HPDE6-E6E7 (cell line): ENCODE data around the gene KRT75.

ENCODE experiments used
- DNase-seq: peaks from one replicate; pipeline ENCODE4 v3.0.0; 2011; ENCODE audit warnings: missing footprints; ENCODE audit errors: extremely low spot score

Gene KRT75

DNA sequence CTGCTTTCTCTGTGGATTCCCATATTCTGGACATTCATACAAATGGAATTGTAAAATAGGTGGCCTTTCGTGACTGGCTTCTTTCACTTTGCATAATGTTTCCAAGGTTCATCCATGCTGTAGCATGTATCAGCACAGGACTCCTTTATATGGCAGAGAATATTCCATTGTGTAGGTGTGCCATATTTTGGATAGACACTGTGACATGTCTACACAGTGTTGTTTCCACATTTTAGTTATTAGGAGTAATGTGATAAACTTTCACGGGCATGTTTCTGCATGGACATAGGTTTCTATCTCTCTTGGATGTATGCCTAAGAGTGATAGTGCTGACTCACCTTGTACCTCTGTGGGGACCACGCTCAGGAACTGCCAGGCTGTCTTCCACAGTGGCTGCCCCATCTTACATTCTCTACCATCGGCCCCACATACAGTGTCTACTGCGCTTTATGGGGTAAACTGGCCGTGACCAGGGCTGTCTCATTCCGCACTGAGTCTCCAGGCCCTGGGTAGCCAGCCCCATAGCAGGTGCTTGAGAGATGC lies 41.6 kb downstream of the KRT75 start:
- no peak for DNase-seq

DNA sequence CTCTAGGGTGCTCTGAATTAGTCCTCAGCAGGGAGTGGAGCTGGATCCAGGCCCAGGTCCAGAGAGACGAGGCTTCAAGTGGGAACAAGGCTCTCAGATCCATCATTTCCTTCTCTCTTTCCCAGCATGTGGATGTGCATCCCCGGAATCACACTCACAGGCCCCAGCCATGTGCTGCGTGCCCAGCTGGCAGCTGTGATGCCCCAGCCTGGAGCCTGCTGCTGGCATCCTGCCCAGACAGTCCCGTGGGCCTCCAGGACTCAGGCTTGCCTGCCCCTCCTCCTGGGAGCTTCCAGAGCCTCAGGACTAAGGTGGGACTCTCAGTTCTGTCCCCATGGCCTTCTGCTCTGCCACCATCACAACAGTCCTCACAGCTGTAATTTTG lies 42.6 kb downstream of the KRT75 start:
- no peak for DNase-seq

DNA sequence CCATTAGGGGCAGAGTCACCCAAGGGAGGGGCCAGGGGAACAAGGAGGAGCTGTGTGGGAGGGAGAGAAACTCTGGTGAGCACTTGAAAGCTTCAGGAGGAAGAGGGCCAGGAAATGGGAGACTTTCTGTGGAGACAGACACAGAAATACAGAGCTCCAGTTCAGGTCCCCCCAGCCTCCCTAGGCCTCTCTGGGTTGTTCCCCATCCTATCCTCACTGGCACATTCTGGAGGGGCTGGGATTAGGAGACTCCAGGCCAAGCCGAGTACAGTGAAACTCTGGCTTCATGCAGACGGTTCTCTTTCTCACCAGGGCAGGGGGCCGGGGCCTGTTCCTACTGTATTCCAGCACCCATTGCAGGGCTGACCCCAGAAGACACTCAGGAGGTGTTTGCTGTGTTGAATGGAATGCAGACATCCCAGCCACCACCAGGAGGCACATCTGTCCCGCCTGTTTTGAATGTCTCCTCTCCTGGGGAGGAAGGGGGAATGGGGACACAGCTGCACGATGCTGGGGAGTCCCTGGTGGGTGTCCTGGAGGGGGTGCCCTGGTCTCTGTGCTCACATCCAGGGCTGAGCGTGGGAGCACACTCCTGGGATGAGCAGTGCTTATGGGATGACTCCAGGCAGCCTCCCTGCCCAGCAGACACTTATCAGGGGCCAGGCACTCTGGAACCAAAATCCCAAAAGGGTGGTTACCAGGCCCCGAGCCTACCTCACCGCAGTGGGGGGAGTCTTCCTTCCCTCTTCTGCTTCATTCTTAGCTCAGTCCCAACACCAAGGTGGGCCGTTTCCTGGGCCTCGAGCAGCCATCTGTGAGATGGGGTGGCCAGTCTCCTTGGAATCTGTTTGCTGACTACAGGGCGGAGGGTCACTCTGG lies 43.2 kb downstream of the KRT75 start:
- DNase-seq = peak; percentile 34

DNA sequence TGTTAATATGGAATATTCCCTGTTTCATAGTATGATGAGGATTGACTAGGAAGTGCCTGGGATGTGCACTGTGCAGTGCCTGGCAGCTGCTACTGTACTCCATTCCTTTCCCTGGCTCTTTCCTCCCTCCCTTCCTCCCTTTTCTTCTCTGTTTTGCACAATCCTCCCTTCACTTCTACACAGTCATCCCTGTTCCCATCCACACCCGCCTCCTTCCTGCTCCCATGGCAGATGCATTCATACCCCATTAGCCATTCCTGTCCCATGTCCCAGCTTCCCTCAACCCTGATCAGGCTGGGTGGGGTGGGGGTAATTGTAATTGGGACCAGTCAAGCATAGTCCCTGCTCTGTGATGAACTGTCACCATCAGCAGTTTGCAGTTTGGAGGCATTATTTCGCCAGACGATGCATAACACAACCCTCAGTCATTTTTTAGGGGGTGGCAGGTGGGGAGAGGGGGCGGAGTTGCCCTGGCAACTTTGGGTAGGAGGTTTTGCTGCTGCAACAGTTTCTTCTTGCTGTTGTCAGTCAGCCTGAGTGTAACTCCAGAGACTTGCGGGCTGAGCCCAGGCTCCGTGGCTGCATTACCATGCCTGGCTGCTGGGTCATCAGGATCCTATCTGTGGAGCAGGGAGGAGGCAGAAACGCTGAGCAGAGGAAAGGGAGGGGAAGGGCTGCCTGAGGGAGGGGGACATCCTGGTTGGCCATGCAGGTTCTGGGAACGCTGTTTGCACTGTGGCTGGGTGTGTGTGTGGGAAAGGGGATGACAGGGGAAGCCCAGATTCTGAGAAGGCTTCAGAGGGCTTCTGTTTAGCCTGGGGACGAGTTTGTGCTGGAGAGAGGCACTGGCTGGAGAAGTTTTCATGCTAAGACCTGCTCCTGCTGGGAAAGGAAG lies 44.6 kb downstream of the KRT75 start:
- no peak for DNase-seq

DNA sequence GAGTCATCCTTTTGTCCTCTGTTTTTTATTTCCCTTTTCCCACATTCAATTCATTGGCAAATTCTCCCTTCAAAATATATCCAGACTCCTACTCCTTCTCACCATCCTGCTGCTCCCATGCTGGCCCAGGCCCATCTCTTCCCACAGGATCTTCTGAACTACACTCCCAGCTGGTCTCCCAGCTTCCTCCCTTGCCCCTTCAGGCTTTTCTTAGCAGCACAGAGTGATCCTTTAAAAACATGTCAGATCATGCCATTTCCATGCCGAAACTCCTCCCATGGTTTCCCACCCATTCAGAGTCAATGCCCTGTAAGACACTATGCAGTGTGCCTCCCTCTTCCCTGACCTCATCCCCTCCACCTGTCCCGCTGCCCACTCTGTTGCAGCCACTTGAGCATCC lies 46.3 kb downstream of the KRT75 start:
- no peak for DNase-seq

DNA sequence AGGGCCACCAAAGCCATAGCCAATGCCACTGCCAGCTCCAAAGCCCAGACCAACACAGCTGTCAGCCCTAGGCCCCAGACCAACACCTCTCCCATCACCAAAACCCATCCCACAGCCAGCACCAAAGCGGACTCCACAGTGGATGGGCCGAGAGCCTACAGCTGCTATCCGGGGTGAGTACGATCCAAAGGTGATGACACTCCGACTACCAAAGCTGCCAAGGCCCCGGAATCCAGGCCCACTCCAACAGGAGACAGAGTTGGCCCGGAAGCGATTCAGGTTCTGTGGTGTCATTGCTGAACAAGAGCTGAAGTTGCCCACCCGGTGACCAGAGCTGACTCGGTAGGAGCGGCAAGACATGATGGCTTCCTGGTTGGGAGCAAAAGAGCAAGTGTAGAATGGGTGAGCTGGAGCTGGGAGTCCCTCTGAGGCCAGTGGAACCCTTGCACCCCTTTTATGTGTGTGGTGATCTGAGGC lies 48.9 kb downstream of the KRT75 start, which contains the start of gene KRT84:
Gene KRT84 (minus strand): TSS at position 427 of the 477 bp plus-strand sequence. CDS start 67 bp downstream, at position 360.
- no peak for DNase-seq

DNA sequence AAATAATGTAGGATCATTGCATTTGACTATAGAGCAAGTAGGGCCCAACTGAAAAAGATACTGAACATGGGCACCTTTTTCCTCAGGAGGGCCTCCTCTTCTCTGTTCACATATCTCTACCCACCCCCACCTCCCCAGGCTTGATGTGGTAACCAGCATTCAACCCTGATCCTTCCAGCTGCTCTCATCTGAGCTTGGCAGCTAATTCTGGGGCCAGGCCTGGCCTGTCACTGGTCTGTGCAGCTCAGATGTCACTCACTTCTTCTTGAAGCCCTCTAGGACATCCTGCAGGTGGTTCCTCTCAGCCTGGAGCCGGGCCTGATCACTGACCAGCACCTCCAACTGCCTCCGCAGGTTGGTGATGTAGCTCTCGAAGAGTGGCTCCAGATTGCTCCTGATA lies 50.8 kb downstream of the KRT75 start:
- DNase-seq = no peak

DNA sequence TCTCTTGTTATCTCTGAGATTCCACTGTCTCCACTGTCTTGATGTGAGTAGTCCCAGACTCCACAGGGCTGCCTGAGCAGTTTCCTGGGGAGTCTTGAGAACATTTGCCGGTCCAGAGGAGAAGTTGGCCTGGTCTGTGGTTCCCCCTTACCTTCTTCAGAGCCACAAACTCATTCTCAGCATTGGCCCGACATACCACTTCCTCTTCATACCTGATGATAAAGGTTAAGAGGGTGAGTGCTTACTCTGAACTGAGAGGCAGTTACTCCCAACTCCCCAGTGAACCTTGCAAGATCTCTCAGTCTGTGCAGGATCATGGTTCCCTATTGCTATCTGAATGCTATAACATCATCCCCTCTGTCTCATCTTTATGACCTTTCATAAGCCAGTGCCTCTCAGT lies 51.3 kb downstream of the KRT75 start:
- DNase-seq = no peak

DNA sequence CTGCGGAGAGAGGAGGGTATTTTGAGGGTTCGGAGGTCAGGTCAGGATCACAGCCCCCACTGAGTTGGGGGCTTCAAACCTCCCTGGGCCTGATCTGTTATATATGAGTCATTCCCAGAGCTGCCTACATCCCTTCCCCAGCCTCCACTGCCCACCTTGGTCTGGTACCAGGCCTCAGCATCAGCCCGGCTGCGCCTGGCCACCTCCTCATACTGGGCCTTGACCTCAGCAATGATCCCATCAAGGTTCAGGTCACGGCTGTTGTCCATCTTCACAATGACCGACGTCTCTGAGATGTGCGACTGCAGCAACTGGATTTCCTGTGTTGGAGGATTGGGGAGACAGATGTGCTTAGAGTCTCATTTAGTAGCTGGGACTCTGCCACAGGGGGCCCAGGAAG lies 53.0 kb downstream of the KRT75 start:
- no peak for DNase-seq

DNA sequence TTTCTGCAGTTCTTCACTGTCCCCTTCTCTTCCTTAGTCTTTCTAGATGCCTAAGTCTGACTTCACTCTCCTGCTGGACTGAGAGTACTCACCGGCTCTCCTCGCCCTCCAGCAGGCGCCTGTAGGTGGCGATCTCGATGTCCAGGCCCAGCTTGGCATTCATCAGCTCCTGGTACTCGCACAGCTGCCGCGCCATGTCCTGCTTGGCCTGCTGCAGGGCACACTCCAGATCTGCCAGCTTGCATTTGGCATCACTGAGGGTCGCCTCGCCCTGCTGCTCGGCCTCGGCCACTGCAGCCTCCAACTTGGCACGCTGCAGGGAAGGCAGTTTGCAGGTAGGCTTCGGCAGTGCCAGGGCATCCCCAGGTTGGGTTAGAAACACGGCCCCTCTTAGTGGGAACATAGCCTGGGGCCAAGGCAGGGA lies 53.9 kb downstream of the KRT75 start:
- DNase-seq = peak; percentile 40

DNA sequence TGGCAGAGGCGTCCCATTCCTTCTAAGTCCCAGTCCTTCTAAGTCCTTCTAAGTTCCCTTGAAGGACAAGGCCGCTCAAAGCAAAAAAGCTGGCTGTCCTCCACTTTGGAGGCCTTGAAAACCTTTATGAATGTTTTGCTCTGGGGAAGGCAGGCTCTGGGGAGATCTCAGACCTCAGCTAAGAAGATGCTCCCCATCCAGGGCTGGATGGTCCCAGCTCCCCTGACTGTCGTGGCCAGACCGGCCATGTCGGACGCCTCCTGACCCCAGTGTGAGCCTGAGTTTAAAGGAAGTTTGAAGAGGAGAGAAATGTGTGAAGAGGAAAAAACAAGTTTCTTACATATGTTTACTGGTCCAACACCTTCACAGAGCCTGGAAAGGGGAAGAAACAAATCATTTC lies 54.6 kb downstream of the KRT75 start:
- no peak for DNase-seq

DNA sequence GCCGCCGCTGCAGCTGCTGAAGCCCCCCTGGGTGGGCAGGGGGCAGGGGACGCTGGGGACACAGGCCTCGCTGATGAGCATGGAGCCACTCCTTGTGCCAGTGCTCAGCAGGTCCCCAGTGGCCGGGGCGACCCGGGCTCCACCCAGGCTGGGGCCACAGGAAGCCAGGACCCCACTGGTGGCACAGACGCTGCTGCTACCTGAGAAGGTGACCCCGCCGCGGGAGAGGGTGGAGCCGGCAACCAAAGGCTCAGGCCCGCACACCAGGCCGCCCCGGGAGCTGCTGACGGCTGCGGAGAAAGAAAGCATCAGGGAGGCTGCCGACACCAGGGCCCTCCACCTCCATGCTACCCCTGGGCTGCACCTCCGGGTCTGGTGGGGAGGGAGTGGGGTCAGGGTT lies 56.1 kb downstream of the KRT75 start:
- DNase-seq = no peak

DNA sequence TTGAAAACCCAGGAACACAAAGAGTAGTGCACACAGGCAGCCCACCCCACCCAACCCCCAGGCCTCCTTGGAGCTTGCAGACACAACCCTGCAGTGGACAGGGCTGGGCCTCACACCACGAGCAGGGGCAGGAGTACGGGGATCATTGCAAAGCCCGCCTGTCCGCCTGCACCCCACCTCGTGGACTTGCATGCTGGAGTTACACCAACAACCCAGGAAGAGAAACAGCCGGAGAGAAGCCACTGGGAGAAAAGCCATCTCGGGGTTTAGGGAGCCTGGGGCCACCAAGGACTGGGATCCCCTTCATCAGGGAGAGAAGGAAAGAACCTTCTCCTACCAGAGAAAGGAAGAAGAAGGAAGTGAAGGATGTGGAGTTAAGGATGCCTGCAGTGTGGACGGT lies 56.9 kb downstream of the KRT75 start:
- no peak for DNase-seq
